Smooth muscle cell of the brain vasculature (primary cell): ENCODE data around the gene ZBTB9.

Source experiments
- DNase-seq: peaks from one replicate; pipeline ENCODE4 v3.0.0-alpha.2; 2012; ENCODE audit warnings: low read depth, low spot score

Gene ZBTB9

DNA sequence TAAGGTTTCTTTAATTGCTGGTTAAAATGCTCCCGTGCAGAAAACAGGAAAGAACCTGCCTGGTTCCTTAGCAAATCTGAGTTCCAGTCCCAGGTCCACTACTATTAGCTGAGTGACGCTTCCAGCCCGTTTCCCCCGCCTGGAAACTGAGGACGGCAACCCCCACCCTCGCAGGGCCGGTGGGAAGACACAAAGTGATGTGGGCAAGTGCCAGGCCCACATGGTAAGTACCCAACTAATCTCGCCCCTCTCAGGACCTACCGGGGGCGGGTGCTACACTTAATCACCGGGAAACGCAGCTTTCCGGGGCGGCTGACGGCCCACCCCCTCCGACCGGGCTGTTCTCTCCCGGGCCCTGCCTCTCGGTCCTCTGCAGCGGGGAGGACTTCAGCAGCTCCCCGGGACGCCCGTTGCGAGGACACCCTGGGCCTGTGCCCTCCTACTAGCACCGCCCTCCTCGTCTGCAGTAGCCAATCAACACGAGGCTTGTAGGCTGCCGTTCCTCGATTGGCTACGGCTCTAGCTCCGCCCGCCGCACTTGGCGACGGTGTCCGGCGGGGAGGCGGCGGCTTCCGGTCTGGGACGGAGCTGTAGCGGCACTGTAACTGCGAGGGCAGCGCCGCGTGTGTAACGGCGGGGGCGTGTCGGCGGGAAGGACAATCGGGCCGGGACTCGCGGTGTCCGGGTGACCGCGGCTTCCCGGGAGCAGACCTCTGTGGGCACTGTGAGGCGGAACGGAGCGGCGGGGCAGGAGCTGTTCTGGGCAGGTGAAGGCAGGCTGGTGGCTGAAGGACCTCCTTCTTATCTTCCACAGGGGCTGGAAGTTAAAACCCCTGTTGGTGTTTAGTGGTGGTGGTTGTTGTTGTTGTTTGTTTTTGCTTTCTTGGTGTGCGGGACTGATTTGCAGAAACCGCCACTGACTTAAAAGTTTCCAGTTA lies at the start of gene ZBTB9:
TSS of gene ZBTB9 (plus strand) at position 568 of the 938 bp plus-strand sequence. CDS start 525 bp downstream, outside the sequence.
- DNase-seq, result peak; percentile 80

DNA sequence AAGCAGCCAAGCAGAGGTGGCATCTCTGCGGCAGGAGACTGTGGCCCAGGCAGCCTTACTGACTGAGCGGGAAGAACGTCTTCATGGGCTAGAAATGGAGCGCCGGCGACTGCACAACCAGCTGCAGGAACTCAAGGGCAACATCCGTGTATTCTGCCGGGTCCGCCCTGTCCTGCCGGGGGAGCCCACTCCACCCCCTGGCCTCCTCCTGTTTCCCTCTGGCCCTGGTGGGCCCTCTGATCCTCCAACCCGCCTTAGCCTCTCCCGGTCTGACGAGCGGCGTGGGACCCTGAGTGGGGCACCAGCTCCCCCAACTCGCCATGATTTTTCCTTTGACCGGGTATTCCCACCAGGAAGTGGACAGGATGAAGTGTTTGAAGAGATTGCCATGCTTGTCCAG lies 49.5 kb upstream of the ZBTB9 start:
- no peak for DNase-seq

GRCh38 chr6:33405386-33405940 lies 48.9 kb upstream of the ZBTB9 start:
- no peak for DNase-seq

GRCh38 chr6:33406126-33406525 lies 48.2 kb upstream of the ZBTB9 start:
- no peak for DNase-seq

DNA sequence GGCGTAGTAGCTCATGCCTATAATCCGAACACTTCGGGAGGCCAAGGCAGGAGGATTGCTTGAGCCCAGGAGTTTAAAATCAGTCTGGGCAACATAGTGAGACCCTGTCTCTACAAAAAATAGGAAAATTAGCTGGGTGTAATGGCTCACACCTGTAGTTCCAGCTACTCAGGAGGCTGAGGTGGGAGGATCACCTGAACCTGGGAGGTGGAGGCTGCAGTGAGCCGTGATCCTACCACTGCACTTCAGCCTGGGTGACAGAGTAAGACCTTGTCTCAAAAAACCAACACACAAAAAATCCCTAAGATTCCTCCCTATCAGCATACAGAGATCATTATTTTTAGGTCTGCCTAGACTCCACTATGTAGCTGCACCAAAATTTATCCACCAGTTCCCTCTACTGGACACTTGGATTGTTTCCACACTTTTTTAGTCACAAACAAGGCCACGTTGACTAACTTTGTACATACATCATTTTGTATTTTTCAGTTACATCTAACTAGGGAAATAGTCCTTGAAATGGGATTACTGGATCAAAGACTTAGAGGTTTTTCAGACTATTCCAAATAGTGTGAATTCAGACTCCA lies 47.2 kb upstream of the ZBTB9 start:
- DNase-seq, result no peak

DNA sequence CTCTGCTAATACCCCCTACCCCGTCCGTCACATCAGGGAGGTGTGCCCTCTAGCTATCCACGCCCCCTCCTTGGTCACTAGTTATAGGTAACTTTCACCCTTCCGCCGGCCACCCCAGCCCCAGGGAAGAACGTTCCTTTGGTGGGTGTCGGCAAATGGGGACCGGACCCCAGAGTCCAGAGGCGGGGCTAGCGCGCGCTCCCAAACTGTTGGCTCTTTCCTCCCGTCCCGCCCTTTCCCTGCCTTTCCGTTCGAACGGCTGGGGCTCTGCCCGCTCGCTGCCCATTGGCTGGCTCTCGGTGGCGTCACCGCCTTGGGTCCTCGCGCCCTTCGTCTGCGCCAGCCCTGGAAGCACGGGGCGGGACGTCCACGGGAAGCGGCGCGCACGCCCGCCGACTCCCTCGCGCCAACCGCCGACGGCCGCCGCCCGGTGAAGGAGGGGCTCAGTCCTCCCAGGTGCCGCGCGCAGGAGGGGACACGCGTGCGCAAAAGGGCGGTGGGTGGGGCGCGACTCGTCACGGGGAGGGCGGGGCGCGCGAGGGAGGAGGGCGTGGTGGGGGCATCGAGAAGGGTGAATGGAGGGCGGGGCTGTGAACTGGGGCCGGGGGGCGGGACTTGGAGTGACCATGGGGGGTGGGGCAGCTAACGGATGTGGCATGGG lies 44.2 kb upstream of the ZBTB9 start:
- peak; percentile 95 for DNase-seq

- no peak for DNase-seq
Measured at GRCh38 chr6:33410711-33411631, 43.4 kb upstream of the ZBTB9 start, which contains the start of gene PHF1. PHF1 (plus strand) TSS chr6:33411014; CDS start chr6:33412264, 1,250 bp downstream.

DNA sequence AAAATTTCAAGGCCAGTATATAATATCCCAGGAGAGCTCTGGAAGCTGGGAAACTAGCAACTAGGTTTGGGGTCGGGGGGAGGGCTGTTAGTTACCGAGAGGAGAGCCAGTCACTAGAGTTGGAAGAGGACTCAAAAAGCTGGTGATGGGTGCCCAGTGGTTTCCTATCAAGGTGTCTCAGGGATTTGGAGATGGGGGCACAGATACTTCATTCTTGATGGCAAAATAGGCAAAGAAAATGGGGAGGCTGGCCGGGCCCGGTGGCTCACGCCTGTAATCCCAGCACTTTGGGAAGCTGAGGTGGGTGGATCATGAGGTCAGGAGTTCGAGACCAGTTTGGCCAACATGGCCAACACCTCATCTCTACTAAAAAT lies 42.8 kb upstream of the ZBTB9 start:
- DNase-seq, result no peak

DNA sequence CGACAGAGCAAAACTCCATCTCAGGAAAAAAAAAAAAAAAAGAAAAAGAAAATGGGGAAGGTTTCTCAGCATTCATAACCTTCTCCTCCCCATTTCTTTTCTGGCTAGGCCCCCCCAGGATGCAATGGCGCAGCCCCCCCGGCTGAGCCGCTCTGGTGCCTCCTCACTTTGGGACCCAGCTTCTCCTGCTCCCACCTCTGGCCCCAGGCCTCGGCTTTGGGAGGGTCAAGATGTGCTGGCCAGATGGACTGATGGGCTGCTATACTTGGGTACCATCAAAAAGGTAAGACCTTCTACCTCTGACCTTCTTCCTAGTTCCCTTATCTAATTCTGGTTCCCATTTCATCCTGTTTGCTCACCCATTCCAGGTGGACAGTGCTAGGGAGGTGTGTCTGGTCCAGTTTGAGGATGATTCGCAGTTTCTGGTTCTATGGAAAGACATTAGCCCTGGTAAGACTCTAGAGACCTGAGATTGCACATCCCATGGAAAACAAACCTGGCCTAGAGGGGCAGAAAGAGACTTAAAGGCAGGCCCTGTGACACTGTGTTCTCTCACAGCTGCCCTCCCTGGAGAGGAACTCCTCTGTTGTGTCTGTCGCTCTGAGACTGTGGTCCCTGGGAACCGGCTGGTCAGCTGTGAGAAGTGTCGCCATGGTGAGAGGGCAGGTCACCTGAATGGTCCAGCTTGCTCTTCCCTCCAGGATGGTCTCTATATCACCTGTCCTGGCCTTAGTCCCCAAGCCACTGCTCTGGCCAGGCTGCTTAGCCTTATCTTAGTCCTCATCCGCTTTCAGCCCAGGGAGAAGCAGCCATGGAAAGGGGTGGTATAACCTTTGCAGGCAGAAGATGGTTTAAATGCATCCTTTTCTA lies 42.0 kb upstream of the ZBTB9 start:
- DNase-seq, result no peak

GRCh38 chr6:33413241-33414120 lies 40.9 kb upstream of the ZBTB9 start:
- no peak for DNase-seq

- DNase-seq, result no peak
Measured at GRCh38 chr6:33414592-33415271, 39.6 kb upstream of the ZBTB9 start.

GRCh38 chr6:33415831-33416230 lies 38.5 kb upstream of the ZBTB9 start:
- DNase-seq, result no peak

- DNase-seq, result no peak
Measured at GRCh38 chr6:33416386-33417127, 37.8 kb upstream of the ZBTB9 start.

DNA sequence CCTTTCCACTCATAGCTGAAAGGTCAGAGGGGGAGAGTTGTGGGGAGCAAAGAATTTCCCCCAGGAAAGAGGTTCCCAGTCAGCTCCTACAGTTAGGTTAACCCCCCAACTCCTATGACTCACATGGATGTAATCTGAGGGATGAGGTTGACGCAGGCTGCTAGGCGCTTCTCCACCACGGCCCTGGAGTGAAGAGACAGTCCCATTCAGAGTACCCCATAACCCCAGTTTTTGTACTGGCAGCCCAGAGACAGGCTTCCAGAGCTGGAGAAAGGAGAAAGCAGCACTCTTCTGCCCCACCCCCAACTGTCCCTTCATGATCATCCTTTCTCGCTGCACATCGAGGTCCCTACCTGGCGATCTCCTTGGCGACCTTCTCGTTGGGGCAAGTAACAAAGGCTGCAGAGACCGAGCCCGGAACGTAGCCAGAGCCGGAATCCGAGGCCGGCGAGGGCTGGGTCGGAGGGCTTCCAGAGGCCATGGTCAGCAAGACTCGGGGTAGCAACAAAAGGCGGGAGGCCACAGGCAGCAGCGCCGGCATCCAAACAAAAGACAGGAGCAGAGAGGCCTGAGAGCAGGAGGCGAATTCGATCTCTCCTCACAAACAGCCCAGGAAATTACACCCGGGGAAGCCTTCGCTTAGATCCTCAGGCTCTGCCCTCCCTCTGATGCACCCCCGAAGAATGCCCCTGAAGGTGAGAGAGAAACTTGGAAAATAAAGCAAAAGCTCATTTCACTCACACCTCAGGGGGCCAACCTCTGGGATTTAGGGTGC lies 37.1 kb upstream of the ZBTB9 start:
- no peak for DNase-seq

- peak; percentile 99 for DNase-seq
Measured at GRCh38 chr6:33417903-33418689, 36.3 kb upstream of the ZBTB9 start, which contains the start of gene CUTA. CUTA (minus strand) TSS chr6:33418107; CDS start chr6:33418000, 107 bp downstream.

DNA sequence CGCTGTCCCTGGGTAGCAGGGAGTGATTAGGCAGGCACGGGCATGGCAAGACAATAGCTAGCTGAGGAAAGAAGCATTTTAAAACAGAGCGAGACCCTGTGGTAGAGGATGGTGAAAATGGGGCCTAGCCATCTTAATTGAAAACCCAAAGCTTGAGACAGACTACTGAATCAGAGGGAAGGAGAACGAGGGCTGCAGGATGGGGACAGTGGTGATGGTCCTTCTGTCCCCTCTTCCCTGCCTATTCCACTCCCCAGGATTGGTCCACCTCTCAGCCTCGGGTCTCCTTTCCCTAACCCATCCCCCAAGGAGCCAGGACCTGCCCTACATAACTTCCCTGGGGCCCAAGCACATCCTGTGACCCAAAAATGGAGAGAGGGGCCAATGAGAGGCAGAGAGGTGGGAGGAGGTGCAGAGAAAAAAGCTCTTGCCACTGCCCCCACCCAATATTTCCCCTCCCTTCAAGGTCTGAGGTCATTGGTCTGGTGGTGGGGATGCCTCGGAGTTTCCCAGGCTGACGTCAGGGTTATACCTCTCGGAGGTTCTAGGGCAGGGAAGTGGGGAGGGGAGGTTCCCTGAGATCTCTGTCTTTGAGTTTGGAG lies 35.6 kb upstream of the ZBTB9 start:
- no peak for DNase-seq
